HG02642 (cell line): ENCODE results near the gene KCNMB1.

ENCODE experiments used
- ATAC-seq: cut with Tn5 transposase; IDR thresholded peaks from one replicate; pipeline ENCODE4 v1.9.1; 2021; ENCODE audit warnings: mild to moderate bottlenecking; ENCODE audit not compliant: unreplicated experiment, poor library complexity

KCNMB1 gene

GRCh38 chr5:170416526-170416925, 27.4 kb upstream of the KCNMB1 start:
- ATAC-seq, result no peak

- no peak for ATAC-seq
These were observed 25.6 kb upstream of the KCNMB1 start for GRCh38 chr5:170414786-170415185.

GRCh38 chr5:170413897-170414296, 24.7 kb upstream of the KCNMB1 start:
- no peak for ATAC-seq

- no peak for ATAC-seq
These were observed 21.9 kb upstream of the KCNMB1 start for GRCh38 chr5:170411100-170411499.

GRCh38 chr5:170410401-170410800, 21.2 kb upstream of the KCNMB1 start:
- no peak for ATAC-seq

- ATAC-seq, result no peak
These were observed 19.9 kb upstream of the KCNMB1 start for GRCh38 chr5:170408877-170409660.

- ATAC-seq, result no peak
These were observed 19.1 kb upstream of the KCNMB1 start for GRCh38 chr5:170408226-170408625.

GRCh38 chr5:170407062-170407461, 17.9 kb upstream of the KCNMB1 start:
- ATAC-seq, result no peak

- no peak for ATAC-seq
These were observed 16.6 kb upstream of the KCNMB1 start for GRCh38 chr5:170405817-170406216.

- no peak for ATAC-seq
These were observed 15.2 kb upstream of the KCNMB1 start for GRCh38 chr5:170404398-170404797.

- no peak for ATAC-seq
These were observed 14.5 kb upstream of the KCNMB1 start for GRCh38 chr5:170403675-170404074.

GRCh38 chr5:170402508-170402907, 13.3 kb upstream of the KCNMB1 start:
- ATAC-seq, result no peak

GRCh38 chr5:170397059-170397458, 7.9 kb upstream of the KCNMB1 start:
- ATAC-seq, result no peak

GRCh38 chr5:170393958-170394357, 4.8 kb upstream of the KCNMB1 start:
- no peak for ATAC-seq

GRCh38 chr5:170393235-170393634, 4.1 kb upstream of the KCNMB1 start:
- ATAC-seq, result no peak

GRCh38 chr5:170390472-170390871, 1.3 kb upstream of the KCNMB1 start:
- no peak for ATAC-seq

GRCh38 chr5:170389550-170389892, 354 bp upstream of the KCNMB1 start:
- ATAC-seq, result no peak

GRCh38 chr5:170387775-170388639, 1.2 kb downstream of the KCNMB1 start:
- ATAC-seq, result no peak

GRCh38 chr5:170386743-170387395, 2.3 kb downstream of the KCNMB1 start:
- ATAC-seq, result no peak

GRCh38 chr5:170383227-170383626, 5.9 kb downstream of the KCNMB1 start:
- no peak for ATAC-seq

GRCh38 chr5:170382790-170383189, 6.4 kb downstream of the KCNMB1 start:
- no peak for ATAC-seq
